ENCODE data around the gene GSPT2. TPM values are rescaled to one million over a fixed set of nuclear protein-coding genes. Genes with fewer than 3 reads are reported as not detected.

The GSPT2 gene
- total RNA-seq, 1 experiment from 2014 or later, result not detected

- no peak overlapping the region for H3K4me2 ChIP-seq
- BruUV-seq (replicated peaks), result no TSS peak
- no peaks in the 10 kb centered on the region for H3K36me3 ChIP-seq (ENCODE audit: low read depth)
- H3K4me1 ChIP-seq (replicated peaks; ENCODE audit: insufficient read depth), result no peaks in the 10 kb centered on the region
- POLR2A ChIA-PET (ENCODE audit: unreplicated experiment), result no interaction called here
- H3K9me2 ChIP-seq (ENCODE audit: insufficient read depth), result no peaks in the 10 kb centered on the region
- no peaks in the 10 kb centered on the region for H4K20me1 ChIP-seq (ENCODE audit: insufficient read depth)
- CTCF ChIA-PET, result no interaction called here
- no peak overlapping the region for H2AFZ ChIP-seq
- no peak for DNase-seq
- peaks cover 17% of the 10 kb centered on the region for H3K27me3 ChIP-seq (ENCODE audit: insufficient read depth, low read depth)
- no peak overlapping the region for H3K4me3 ChIP-seq
- TF ChIP-seq, protein P1, sequence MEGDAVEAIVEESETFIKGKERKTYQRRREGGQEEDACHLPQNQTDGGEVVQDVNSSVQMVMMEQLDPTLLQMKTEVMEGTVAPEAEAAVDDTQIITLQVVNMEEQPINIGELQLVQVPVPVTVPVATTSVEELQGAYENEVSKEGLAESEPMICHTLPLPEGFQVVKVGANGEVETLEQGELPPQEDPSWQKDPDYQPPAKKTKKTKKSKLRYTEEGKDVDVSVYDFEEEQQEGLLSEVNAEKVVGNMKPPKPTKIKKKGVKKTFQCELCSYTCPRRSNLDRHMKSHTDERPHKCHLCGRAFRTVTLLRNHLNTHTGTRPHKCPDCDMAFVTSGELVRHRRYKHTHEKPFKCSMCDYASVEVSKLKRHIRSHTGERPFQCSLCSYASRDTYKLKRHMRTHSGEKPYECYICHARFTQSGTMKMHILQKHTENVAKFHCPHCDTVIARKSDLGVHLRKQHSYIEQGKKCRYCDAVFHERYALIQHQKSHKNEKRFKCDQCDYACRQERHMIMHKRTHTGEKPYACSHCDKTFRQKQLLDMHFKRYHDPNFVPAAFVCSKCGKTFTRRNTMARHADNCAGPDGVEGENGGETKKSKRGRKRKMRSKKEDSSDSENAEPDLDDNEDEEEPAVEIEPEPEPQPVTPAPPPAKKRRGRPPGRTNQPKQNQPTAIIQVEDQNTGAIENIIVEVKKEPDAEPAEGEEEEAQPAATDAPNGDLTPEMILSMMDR (conservative IDR thresholded peaks at IDR 0.05), result no peak
- TF ChIP-seq EZH2 (IDR thresholded peaks at IDR 0.05; ENCODE audit: low read depth), result no peak
- no peaks in the 10 kb centered on the region for H3K9me3 ChIP-seq (ENCODE audit: insufficient read depth, low read depth)
- H3K27ac ChIP-seq, result no peak overlapping the region
- intact Hi-C loops (cut with micrococcal nuclease; ENCODE audit: unreplicated experiment), result no loop called here
- H3K79me2 ChIP-seq (ENCODE audit: low read depth), result no peaks in the 10 kb centered on the region
- H3F3A ChIP-seq (ENCODE audit: insufficient read depth, low read depth), result no peaks in the 10 kb centered on the region
These were observed 23.3 kb downstream of the GSPT2 start for GRCh38 chrX:51766546-51766945.

GRCh38 chrX:51776851-51777250, 33.6 kb downstream of the GSPT2 start:
- CTCF ChIA-PET, result no interaction called here
- DNase-seq, result no peak
- Histone ChIP-seq H3K4me2 (no peak overlapping the region), H3K9me3 (ENCODE audit: insufficient read depth, low read depth) (no peaks in the 10 kb centered on the region), H3K79me2 (ENCODE audit: low read depth) (no peaks in the 10 kb centered on the region), H3K9me2 (ENCODE audit: insufficient read depth) (no peaks in the 10 kb centered on the region), H3K4me1 (replicated peaks; ENCODE audit: insufficient read depth) (no peaks in the 10 kb centered on the region), H3F3A (ENCODE audit: insufficient read depth, low read depth) (no peaks in the 10 kb centered on the region), H3K27me3 (ENCODE audit: insufficient read depth, low read depth) (no peaks in the 10 kb centered on the region), H3K27ac (no peak overlapping the region), H2AFZ (no peak overlapping the region), H3K36me3 (ENCODE audit: low read depth) (no peaks in the 10 kb centered on the region), H3K4me3 (no peak overlapping the region), H4K20me1 (ENCODE audit: insufficient read depth) (no peaks in the 10 kb centered on the region)
- no peak for TF ChIP-seq EZH2 (IDR thresholded peaks at IDR 0.05; ENCODE audit: low read depth)
- TF ChIP-seq, protein P1 (conservative IDR thresholded peaks at IDR 0.05), result no peak
- POLR2A ChIA-PET (ENCODE audit: unreplicated experiment), result no interaction called here
- no TSS peak for BruUV-seq (replicated peaks)
- intact Hi-C loops (cut with micrococcal nuclease; ENCODE audit: unreplicated experiment), result loop anchor here (10.0 kb wide), 1 partner anchor 58 kb away; no protein-coding TSS in a partner anchor

DNA sequence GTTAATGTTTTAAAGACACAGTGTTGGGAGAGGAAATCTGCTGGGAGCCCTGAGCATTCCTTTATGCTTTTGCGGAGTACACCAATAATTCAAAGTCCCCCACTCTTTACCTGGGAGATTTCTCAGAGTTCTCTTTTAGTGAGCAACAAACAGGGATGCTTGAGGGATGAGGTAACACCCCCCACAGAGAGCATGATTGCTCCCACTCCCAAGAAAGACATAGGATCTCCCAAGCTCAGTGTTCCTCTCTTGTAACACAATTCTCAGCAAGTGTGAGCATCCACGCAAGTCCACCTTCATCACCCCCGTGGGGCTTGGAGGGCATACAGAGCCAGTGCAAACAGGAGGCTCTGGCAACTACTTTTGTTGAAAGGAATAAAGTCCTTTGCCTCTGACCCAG, 36.1 kb downstream of the GSPT2 start:
- TF ChIP-seq, protein P1 (conservative IDR thresholded peaks at IDR 0.05), result no peak
- no peak for TF ChIP-seq EZH2 (IDR thresholded peaks at IDR 0.05; ENCODE audit: low read depth)
- Histone ChIP-seq H3K27me3 (ENCODE audit: insufficient read depth, low read depth) (0 out of 2 replicates have a peak, but pooled peaks cover under 1% of the 10 kb centered on the region), H3F3A (ENCODE audit: insufficient read depth, low read depth) (no peaks in the 10 kb centered on the region), H3K9me2 (ENCODE audit: insufficient read depth) (no peaks in the 10 kb centered on the region), H2AFZ (no peak overlapping the region), H3K27ac (no peak overlapping the region), H3K4me3 (no peak overlapping the region), H3K36me3 (ENCODE audit: low read depth) (no peaks in the 10 kb centered on the region), H3K4me2 (no peak overlapping the region), H3K9me3 (ENCODE audit: insufficient read depth, low read depth) (no peaks in the 10 kb centered on the region), H3K4me1 (replicated peaks; ENCODE audit: insufficient read depth) (no peaks in the 10 kb centered on the region), H4K20me1 (ENCODE audit: insufficient read depth) (no peaks in the 10 kb centered on the region), H3K79me2 (ENCODE audit: low read depth) (no peaks in the 10 kb centered on the region)
- POLR2A ChIA-PET (ENCODE audit: unreplicated experiment), result no interaction called here
- no peak for DNase-seq
- intact Hi-C loops (cut with micrococcal nuclease; ENCODE audit: unreplicated experiment), result loop anchor here (10.0 kb wide), 1 partner anchor 55 kb away; no protein-coding TSS in a partner anchor
- BruUV-seq (replicated peaks), result no TSS peak
- CTCF ChIA-PET, result no interaction called here

Measured in PC-9 (cell line).